CD8-positive, alpha-beta memory T cell (primary cell): Measurements from ENCODE around the gene PRKCZ. TPM values are rescaled to one million over a fixed set of nuclear protein-coding genes. Genes with fewer than 3 reads are reported as not detected.
"Not testable (repeated sequence)": the region's sequence is repeated elsewhere in the genome, so short reads cannot be mapped to it uniquely, and the experiment has no call there.

Experiments used
- CTCF ChIA-PET: fragments of 350-600 bp; sonication (Branson Sonifier 250); formaldehyde crosslinking; loops from one replicate; lab custom pipeline; 2021; ENCODE audit warnings: antibody characterized with exemption; lab: Charles Lee
- POLR2A ChIA-PET: fragments of 350-600 bp; sonication (Branson Sonifier 250); formaldehyde crosslinking; loops from one replicate; lab custom pipeline; 2021; ENCODE audit warnings: antibody characterized with exemption; lab: Charles Lee
- DNase-seq, 5 donors: peaks; one replicate each; pipeline versions ENCODE4 v3.0.0 to v3.0.0-alpha.2; 2020 to 2022; ENCODE audit warnings: mixed read lengths in 1 of 5
- H3K27ac ChIP-seq: one replicate; pipeline ENCODE4 v1.7.0; 2013; ENCODE audit warnings: low read depth, mild to moderate bottlenecking, low read length, moderate library complexity
- H3K27me3 ChIP-seq: 2 replicates; pipeline ENCODE4 v1.7.0; 2013; ENCODE audit warnings: low read length, mild to moderate bottlenecking; ENCODE audit not compliant: insufficient read depth, poor library complexity, severe bottlenecking
- H3K36me3 ChIP-seq: 2 replicates; pipeline ENCODE4 v1.7.0; 2013; ENCODE audit warnings: mild to moderate bottlenecking, low read length, moderate library complexity; ENCODE audit not compliant: insufficient read depth
- H3K4me1 ChIP-seq: 2 replicates; pipeline ENCODE4 v1.7.0; 2013; ENCODE audit warnings: mild to moderate bottlenecking, low read length, moderate library complexity; ENCODE audit not compliant: insufficient read depth
- H3K4me3 ChIP-seq: 2 replicates; pipeline ENCODE4 v1.7.0; 2013; ENCODE audit warnings: mild to moderate bottlenecking, low read length
- H3K9me3 ChIP-seq: 2 replicates; pipeline ENCODE4 v1.7.0; 2013; ENCODE audit warnings: mild to moderate bottlenecking, low read length
- H3K27ac Mint-ChIP-seq, 8 donors: one replicate each; pipeline ENCODE4 v1.8.0; 2020 to 2021; ENCODE audit warnings: mixed read lengths in 8 of 8, mild to moderate bottlenecking in 6 of 8, inconsistent platforms in 3 of 8, moderate library complexity in 3 of 8
- H3K27me3 Mint-ChIP-seq, 2 donors: one replicate each; pipeline ENCODE4 v1.8.0; 2020 to 2021; ENCODE audit warnings: mixed read lengths in 2 of 2, mild to moderate bottlenecking in 1 of 2, moderate library complexity in 1 of 2
- H3K36me3 Mint-ChIP-seq, 3 donors: one replicate each; pipeline ENCODE4 v1.8.0; 2020 to 2021; ENCODE audit warnings: mixed read lengths in 3 of 3, inconsistent platforms in 1 of 3, mild to moderate bottlenecking in 1 of 3
- H3K4me1 Mint-ChIP-seq, 3 donors: one replicate each; pipeline ENCODE4 v1.8.0; 2020 to 2021; ENCODE audit warnings: mixed read lengths in 3 of 3, inconsistent platforms in 1 of 3, mild to moderate bottlenecking in 1 of 3
- H3K4me3 Mint-ChIP-seq, 7 donors: one replicate each; pipeline ENCODE4 v1.8.0; 2020 to 2021; ENCODE audit warnings: mixed read lengths in 7 of 7, mild to moderate bottlenecking in 6 of 7, moderate library complexity in 4 of 7, inconsistent platforms in 2 of 7
- H3K9me3 Mint-ChIP-seq, 5 donors: one replicate each; pipeline ENCODE4 v1.8.0; 2020 to 2022; ENCODE audit warnings: mixed read lengths in 5 of 5, mild to moderate bottlenecking in 3 of 5, moderate library complexity in 2 of 5, inconsistent platforms in 1 of 5
- polyA plus RNA-seq: library from polyadenylated mRNA; unstranded; fragments of 300-500 nt; fragmentation: Illumina TruSeq; gene quantifications from one replicate; pipeline ENCODE4 v1.2.3, GENCODE V29; 2021
- total RNA-seq, 2 experiments: library from RNA; stranded (reverse); gene quantifications; one replicate each; pipeline ENCODE4 v1.2.3, GENCODE V29; 2021

PRKCZ gene
- total and polyA plus RNA-seq, 3 experiments from 2014 or later, result 13.8 to 17.4 (median 15.4) TPM

- ChIA-PET POLR2A (no interaction called here), CTCF (no interaction called here)
- peaks cover 0 to 1% (median 0%) of the 10 kb centered on the region in 5 donors for H3K9me3 Mint-ChIP-seq
- Histone ChIP-seq H3K27ac (no peak overlapping the region), H3K36me3 (no peaks in the 10 kb centered on the region), H3K4me3 (no peak overlapping the region), H3K4me1 (peaks cover under 1% of the 10 kb centered on the region), H3K9me3 (no peaks in the 10 kb centered on the region), H3K27me3 (no peaks in the 10 kb centered on the region)
- H3K4me1 Mint-ChIP-seq, result peaks cover 4 to 11% (median 9%) of the 10 kb centered on the region in 3 donors
- DNase-seq, result no peak
- peaks cover 2 to 5% (median 4%) of the 10 kb centered on the region in 3 donors for H3K36me3 Mint-ChIP-seq
- H3K4me3 Mint-ChIP-seq, result peak overlapping the region in 2 of 7 donors; percentile 32 to 38
- no peaks in the 10 kb centered on the region for H3K27me3 Mint-ChIP-seq
- H3K27ac Mint-ChIP-seq, result peak overlapping the region in 3 of 8 donors; percentile 60 to 82 (median 64)
Observed at GRCh38 chr1:2121101-2121691, 71.0 kb downstream of the PRKCZ start.

- H3K27ac ChIP-seq, H3K4me3 Mint-ChIP-seq, CTCF ChIA-PET, H3K27me3 Mint-ChIP-seq, H3K36me3 ChIP-seq, H3K4me3 ChIP-seq, H3K9me3 Mint-ChIP-seq, H3K4me1 ChIP-seq, H3K36me3 Mint-ChIP-seq, H3K9me3 ChIP-seq, DNase-seq, H3K27me3 ChIP-seq, POLR2A ChIA-PET: not testable (repeated sequence)
- peak overlapping the region in 2 of 8 donors; percentile 60 to 82 for H3K27ac Mint-ChIP-seq
- H3K4me1 Mint-ChIP-seq, result peaks cover 2 to 17% (median 7%) of the 10 kb centered on the region in 3 donors
Observed at GRCh38 chr1:2121794-2122193, 71.6 kb downstream of the PRKCZ start.

- Histone ChIP-seq H3K27me3 (no peaks in the 10 kb centered on the region), H3K36me3 (no peaks in the 10 kb centered on the region), H3K4me3 (no peak overlapping the region), H3K4me1 (peaks cover 6% of the 10 kb centered on the region), H3K27ac (no peak overlapping the region), H3K9me3 (no peaks in the 10 kb centered on the region)
- Mint-ChIP-seq H3K4me3 (no peak overlapping the region), H3K36me3 (peaks cover 0 to 2% (median 0%) of the 10 kb centered on the region in 3 donors), H3K27ac (peak overlapping the region in 1 of 8 donors; percentile 17), H3K27me3 (peaks cover 0 to 3% of the 10 kb centered on the region in 2 donors), H3K9me3 (no peaks in the 10 kb centered on the region), H3K4me1 (peaks cover 6 to 27% (median 10%) of the 10 kb centered on the region in 3 donors)
- POLR2A ChIA-PET, result no interaction called here
- CTCF ChIA-PET, result no interaction called here
- no peak for DNase-seq
Observed at GRCh38 chr1:2124446-2125198, 74.4 kb downstream of the PRKCZ start.

GRCh38 chr1:2125350-2126211 is 75.4 kb downstream of the PRKCZ start:
- ChIA-PET CTCF (no interaction called here), POLR2A (no interaction called here)
- no peaks in the 10 kb centered on the region for H3K9me3 Mint-ChIP-seq
- Histone ChIP-seq H3K27me3 (no peaks in the 10 kb centered on the region), H3K4me1 (peaks cover 6% of the 10 kb centered on the region), H3K9me3 (no peaks in the 10 kb centered on the region), H3K27ac (no peak overlapping the region), H3K4me3 (no peak overlapping the region), H3K36me3 (no peaks in the 10 kb centered on the region)
- H3K4me1 Mint-ChIP-seq, result peaks cover 6 to 27% (median 10%) of the 10 kb centered on the region in 3 donors
- peaks cover 0 to 2% (median 0%) of the 10 kb centered on the region in 3 donors for H3K36me3 Mint-ChIP-seq
- no peak for DNase-seq
- peaks cover 0 to 3% of the 10 kb centered on the region in 2 donors for H3K27me3 Mint-ChIP-seq
- no peak overlapping the region for H3K27ac Mint-ChIP-seq
- H3K4me3 Mint-ChIP-seq, result no peak overlapping the region

GRCh38 chr1:2126331-2127186 is 76.3 kb downstream of the PRKCZ start:
- Mint-ChIP-seq H3K27ac (peak overlapping the region in 5 of 8 donors; percentile 19 to 93 (median 66)), H3K9me3 (no peaks in the 10 kb centered on the region), H3K4me3 (peak overlapping the region in 6 of 7 donors; percentile 18 to 78 (median 70)), H3K4me1 (peaks cover 6 to 26% (median 8%) of the 10 kb centered on the region in 3 donors), H3K36me3 (no peaks in the 10 kb centered on the region), H3K27me3 (peaks cover 0 to 3% of the 10 kb centered on the region in 2 donors)
- H3K4me1 ChIP-seq, result peaks cover 6% of the 10 kb centered on the region
- H3K27me3 ChIP-seq, result no peaks in the 10 kb centered on the region
- H3K36me3 ChIP-seq, result no peaks in the 10 kb centered on the region
- H3K4me3 ChIP-seq, result no peak overlapping the region
- CTCF ChIA-PET, result interaction anchor here (1.0 to 2.1 kb wide), 3 partner anchors 11 to 48 kb away, joined by 3 to 9 read pairs (median 6); no protein-coding TSS in a partner anchor
- H3K27ac ChIP-seq, result no peak overlapping the region
- POLR2A ChIA-PET, result no interaction called here
- peak in 1 of 5 donors; percentile 35 for DNase-seq
- H3K9me3 ChIP-seq, result no peaks in the 10 kb centered on the region

GRCh38 chr1:2127187-2128145 is 77.3 kb downstream of the PRKCZ start:
- Histone ChIP-seq H3K27ac (no peak overlapping the region), H3K27me3 (no peaks in the 10 kb centered on the region), H3K4me1 (peaks cover 11% of the 10 kb centered on the region), H3K36me3 (no peaks in the 10 kb centered on the region), H3K4me3 (no peak overlapping the region), H3K9me3 (no peaks in the 10 kb centered on the region)
- Mint-ChIP-seq H3K4me1 (peaks cover 11 to 32% (median 12%) of the 10 kb centered on the region in 3 donors), H3K9me3 (no peaks in the 10 kb centered on the region), H3K27me3 (peaks cover 0 to 3% of the 10 kb centered on the region in 2 donors), H3K36me3 (no peaks in the 10 kb centered on the region), H3K4me3 (peak overlapping the region in 6 of 7 donors; percentile 18 to 78 (median 70)), H3K27ac (peak overlapping the region in 5 of 8 donors; percentile 19 to 93 (median 66))
- DNase-seq, result no peak
- ChIA-PET CTCF (interaction anchor here (1.0 to 2.1 kb wide), 4 partner anchors 11 to 68 kb away, joined by 3 to 9 read pairs (median 4); no protein-coding TSS in a partner anchor), POLR2A (no interaction called here)
